Activated CD4-positive, alpha-beta T cell treated with anti-CD3 and anti-CD28 coated beads, Interleukin-2, amount 50 U/mL, for 4 hours (primary cell): ENCODE measurements around the gene OR4Q3.
"Not testable (repeated sequence)": the region's sequence is repeated elsewhere in the genome, so short reads cannot be mapped to it uniquely, and the experiment has no call there.

Source experiments
- DNase-seq, 2 experiments: peaks; one replicate each; pipeline ENCODE4 v3.0.0-alpha.2; 2020

OR4Q3 gene

GRCh38 chr14:19743256-19743655 lies at the start of gene OR4Q3:
TSS of gene OR4Q3 (plus strand) at chr14:19743571.
- DNase-seq: no peak

- no peak for DNase-seq
These were observed 14.0 kb upstream of the OR4Q3 start for GRCh38 chr14:19729359-19729758.

- no peak for DNase-seq
These were observed 13.6 kb upstream of the OR4Q3 start for GRCh38 chr14:19729763-19730162.

- not testable (repeated sequence) for DNase-seq
These were observed 9.5 kb upstream of the OR4Q3 start for GRCh38 chr14:19733893-19734292.

DNA sequence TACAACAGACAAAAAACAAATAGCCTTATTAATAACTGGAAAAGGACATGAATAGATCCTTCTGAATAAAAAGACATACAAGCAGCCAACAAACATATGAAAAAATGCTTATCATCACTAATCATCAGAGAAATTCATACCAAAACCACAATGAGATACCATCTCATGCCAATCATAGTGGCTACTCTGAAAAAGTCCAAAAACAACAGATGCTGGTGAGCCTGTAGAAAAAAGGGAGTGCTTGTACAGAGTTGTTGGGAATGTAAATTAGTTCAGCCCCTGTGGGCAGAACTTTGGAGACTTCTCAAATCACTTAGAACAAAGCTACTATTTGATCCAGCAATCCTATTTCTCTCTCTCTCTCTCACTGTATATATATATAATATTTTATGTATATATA lies 8.9 kb downstream of the OR4Q3 start:
- DNase-seq: not testable (repeated sequence)

GRCh38 chr14:19754172-19754571 lies 10.8 kb downstream of the OR4Q3 start:
- DNase-seq: no peak

GRCh38 chr14:19771491-19771890 lies 28.1 kb downstream of the OR4Q3 start:
- not testable (repeated sequence) for DNase-seq

DNA sequence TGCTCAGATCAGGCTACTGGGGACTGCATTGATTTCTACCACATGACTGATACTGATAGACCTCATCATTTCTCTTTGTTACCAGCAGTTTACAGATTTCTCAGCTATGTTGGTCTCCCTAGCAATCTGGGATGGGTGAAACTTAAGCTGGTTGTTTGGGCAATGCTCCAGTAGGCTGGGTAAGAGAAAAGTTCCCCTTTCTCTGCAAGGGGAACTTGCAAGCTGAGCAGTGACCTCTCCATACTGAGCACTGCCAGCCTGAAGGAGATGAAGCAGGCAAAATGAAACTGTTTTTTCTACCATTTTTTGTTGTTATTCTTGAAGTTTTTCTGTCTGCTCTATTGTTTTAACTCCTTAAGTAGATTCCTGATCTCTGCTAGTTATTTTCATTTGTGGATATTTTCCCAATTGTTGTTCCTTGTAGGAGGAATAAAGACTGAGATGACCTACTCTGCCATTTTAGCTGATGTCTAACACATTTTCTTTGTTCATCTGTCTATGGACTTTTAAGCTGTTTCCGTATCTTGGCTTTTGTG lies 28.6 kb downstream of the OR4Q3 start:
- no peak for DNase-seq

- DNase-seq: not testable (repeated sequence)
These were observed 29.1 kb downstream of the OR4Q3 start for GRCh38 chr14:19772454-19772853.

- DNase-seq: not testable (repeated sequence)
These were observed 29.8 kb downstream of the OR4Q3 start, which contains the start of gene OR4M1 for GRCh38 chr14:19773204-19773603. TSS of gene OR4M1 (plus strand) at chr14:19773504. CDS start at chr14:19780323, 6,819 bp downstream.

DNA sequence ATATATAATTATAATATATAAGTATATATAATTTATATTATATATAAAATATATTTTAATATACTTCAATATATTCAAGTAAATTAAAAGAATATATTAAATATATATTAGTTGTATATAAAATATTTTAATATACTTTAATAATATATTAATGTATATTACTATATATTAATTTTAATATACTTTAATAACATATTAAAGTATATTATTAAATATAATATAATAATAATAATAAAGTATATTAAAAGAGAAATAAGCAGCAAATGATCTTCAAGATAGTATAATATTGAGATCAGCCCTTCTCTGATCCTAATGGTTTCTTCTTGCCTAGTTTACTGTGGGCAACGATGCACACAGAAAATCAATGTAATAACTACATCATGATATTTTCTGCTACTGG lies 32.2 kb downstream of the OR4Q3 start:
- no peak for DNase-seq

DNA sequence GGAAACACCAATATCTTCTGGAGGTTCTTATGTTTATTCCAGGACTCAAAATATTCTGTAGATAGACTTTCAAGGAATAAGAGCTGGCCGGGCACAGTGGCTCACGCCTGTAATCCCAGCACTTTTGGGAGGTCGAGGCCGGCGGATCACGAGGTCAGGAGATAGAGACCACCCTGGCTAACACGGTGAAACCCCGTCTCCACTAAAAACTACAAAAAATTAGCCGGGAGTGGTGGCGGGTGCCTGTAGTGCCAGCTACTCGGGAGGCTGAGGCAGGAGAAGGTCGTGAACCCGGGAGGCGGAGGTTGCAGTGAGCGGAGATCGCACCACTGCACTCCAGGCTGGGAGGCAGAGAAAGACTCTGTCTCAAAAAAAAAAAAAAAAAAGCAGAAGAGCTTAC lies 42.5 kb downstream of the OR4Q3 start:
- DNase-seq: not testable (repeated sequence)

GRCh38 chr14:19787318-19787717 lies 43.9 kb downstream of the OR4Q3 start:
- DNase-seq: not testable (repeated sequence)

DNA sequence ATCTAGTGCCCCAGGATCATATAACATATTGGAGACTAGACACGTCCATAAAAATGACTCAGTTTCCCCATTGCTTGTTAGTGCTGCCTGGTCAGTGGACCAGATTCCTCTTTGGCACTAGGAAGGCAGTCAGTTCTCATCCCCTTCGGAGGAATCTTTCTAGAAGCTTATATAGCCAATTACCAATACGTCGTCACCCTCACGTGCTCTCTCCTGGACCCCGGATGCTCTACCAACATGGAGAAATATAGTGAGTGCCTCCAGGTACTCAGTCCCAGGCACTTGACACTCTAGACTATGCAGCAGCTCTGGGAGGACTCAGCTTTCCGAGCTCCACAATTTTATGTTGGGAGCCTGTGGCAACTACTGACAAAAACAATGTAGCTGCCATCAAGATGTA lies 44.8 kb downstream of the OR4Q3 start:
- DNase-seq: not testable (repeated sequence)

GRCh38 chr14:19796520-19797108 lies 53.2 kb downstream of the OR4Q3 start:
- not testable (repeated sequence) for DNase-seq
